GM19238 (cell line): ENCODE measurements around the gene ANKRD44.

Source experiments
- DNase-seq: peaks from one replicate; pipeline ENCODE4 v3.0.0; 2011; ENCODE audit warnings: low spot score; ENCODE audit not compliant: insufficient read length

The ANKRD44 gene

DNA sequence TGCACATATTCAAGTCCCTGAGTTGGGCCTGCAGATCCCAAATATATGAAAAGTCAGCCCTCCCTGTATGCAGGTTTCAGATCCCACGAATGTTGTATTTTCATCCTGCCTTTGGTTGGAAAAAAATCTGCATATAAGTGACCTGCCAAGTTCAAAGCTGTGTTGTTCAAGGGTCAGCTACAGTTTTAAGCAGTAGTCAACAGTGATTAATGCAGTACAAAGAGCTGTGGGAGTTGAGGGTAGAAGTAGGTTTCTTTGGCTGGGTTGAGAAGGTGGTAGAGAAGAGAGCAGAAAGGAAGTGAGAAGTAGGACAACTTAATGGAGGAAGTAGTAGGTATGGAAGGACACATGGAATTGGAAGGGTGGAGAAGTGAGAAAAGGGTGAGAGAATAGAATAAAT, 127.9 kb downstream of the ANKRD44 start:
- no peak for DNase-seq

GRCh38 chr2:197181491-197181890, 129.1 kb downstream of the ANKRD44 start:
- no peak for DNase-seq

DNA sequence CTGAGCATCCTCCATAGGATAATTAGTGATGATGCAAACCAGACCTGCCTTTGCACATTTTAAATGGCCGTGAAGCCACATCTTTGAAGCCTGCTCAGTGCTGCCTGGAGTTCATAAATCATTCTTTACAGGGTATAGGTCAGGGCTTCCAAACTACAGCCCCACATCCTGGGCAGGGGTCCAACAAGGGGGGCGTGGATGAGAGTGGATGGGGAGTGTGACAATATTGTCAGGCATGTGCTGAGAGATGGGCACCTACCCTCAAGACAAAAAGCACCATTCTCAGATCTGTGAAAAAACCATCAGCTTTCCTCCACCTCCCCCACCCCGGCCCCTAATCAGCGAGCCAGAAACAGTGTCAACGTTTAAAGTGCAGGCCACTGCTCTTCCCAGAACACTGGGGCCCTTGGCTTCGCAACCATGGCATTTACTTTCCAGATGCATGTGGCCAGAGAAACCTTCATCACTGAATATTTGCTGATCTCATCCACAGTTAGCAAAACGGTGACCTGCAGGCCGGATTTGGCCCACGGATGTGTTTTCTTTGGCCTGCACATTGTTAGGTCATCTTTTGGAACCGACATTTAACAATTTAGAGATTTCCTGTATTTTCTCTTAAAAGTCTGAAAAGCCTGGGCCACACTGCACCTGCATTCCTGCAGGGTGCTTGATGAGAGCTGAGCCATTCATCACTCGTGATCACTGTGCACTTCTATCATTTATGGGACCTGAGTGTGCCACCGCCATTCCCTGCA, 130.7 kb downstream of the ANKRD44 start:
- no peak for DNase-seq

DNA sequence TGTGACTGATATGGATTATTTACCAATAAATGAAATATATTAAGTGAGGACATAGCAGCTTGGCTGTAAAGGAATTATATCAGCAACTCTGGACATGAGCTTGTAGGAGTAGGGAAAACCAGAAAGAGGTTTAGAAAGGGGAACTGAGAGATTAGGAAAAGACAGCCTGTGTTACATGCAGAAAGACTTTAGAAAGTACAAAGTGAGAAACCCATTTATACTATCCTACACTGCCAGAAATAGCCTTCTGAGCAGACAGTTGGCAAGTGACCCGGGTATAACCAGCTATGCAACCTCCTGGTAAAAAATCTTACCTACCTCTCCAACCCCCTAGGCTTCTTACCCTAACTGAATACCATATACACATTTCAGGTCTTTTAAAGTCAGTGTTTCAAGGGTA, 134.1 kb downstream of the ANKRD44 start:
- no peak for DNase-seq

DNA sequence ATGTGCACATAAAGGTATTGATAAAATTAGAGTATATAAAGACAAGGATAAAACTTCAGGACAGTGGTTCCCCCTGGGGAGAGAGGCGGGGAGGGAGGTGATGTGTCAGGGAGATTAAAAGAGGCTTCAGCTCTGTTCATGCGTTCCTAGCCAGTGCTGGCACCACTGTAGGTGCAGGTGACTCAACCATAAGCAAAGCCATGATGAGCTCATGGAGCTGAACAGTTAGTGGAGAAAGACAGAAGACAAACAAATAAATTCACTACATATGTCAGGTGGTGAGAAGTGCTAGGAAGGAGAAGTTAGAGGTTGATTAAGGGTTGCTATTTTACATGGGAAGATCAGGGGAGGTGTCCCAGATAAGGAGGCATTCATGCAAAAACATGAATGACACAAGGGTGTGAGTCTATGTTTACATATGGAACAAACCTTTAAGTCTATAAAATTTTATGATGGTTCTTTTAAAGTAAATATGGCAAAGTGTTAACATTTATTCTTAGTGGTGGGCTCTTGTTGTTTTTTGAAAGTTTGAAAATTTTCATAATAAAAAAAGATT, 136.0 kb downstream of the ANKRD44 start:
- DNase-seq: no peak

DNA sequence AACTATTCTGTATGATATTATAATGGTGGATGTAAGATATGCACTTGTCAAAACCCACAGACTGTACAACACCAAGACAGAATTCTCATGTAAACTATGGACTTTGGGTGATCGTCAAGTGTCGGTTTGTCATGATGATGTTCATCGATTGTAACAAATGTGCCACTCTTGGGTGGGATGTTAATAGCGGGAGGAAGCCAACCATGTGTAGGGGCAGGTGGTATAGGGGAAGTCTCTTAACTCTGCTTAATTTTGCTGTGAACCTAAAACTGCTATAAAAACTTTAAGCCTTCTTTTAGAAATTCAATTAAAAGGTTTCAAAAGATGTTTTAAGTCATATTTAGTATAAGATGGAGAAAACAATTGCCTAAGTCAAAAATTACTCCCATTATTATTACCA, 139.0 kb downstream of the ANKRD44 start:
- DNase-seq: no peak

DNA sequence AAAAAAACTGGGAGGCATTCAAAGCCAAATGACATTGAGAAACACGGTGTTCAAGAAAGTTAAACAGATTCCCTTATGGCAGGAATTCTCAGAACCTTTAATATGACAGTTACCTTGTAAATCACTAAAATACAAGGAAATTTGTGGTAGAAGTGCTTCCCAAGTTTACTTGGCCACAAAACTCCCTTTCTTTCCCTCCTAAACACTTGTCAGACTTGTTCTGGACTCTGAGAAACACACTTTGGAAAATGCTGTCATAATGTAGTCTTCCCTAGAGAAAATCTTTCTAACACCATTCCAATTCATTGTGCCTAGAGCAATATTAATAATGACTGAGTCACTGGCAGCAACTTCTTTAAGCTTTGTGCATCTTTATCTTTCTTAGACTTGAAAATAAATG, 140.4 kb downstream of the ANKRD44 start:
- no peak for DNase-seq

DNA sequence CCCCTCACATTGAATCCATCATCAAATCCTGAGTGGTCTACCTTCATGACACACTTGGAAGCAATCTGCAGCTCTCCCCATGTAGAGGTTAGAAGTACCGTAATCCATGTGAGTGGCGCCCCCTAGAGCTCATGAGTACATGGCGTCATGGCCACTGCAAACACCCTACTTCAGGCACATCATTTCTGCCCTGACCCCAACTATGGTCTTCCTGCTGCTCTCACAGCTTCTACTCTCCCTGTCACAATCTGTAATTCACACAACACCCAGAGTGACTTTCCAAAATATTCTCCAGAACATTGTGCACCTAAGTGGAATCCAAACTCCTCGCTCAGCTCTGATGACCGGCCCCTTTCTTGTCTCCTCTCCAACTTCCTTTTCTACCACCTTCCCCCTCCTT, 141.9 kb downstream of the ANKRD44 start:
- DNase-seq: peak; percentile 32

DNA sequence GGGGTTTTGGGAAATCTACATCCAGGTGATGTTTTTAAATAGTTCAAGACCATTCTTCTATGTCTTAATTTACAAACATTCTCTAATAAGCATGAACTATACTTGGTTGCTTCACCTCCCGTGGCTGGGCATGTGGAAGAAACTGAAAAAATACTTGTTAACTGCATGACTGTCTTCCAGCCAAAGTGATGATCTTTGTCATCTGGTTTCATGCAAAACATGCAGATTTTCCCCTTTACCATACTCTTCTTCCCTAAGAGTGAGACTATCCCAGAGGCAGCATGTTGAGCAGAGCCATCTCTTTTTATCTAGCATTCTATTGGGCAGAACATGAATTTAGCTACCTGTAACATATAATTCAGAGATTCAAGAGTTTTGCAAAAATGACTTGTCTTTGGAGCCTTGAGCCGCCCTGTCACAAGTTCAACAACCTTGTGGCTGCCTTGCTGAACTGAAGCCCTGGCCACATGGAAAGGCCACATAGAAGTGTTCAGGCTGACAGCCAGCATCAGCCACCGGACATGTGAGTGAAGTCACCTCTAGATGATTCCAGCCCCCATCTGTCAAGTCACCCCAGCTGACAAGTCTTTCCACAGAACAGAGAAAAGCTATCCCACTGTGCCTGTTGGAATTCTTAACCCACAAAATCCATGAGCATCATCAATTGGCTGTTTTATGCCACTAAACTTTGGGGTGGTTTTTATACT, 142.8 kb downstream of the ANKRD44 start:
- DNase-seq: no peak

GRCh38 chr2:197165020-197165419, 145.6 kb downstream of the ANKRD44 start:
- DNase-seq: no peak

DNA sequence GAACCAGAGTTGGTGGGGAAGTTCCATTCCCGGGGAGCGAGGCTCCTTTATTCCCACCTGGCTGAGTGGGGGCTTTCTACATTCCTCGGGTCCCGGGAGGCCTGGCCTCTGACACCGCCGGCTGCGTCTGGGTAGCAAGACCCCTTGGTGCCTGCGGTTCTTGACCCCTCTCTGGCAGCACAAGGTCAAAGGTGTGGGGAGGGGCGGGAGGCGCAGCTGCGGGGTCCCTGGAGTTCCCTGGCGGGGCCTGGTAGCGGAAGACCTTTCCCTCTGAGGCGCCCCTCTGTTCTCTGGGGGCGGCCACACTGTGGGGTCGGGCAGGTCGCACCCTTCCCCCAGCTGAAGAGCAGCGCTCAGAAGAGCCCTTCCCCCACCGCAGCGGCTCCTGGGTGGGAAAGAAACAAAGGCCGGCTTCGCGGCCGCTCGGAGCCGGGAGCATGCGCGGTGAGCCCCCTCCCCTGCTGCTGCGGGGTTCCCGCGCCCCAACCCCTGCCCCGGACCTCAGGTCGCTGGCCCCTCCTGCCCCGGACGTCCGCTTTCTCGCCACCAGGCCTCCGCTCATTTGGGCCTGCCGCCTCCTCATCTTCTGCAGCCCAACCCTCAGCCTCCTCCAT, 146.3 kb downstream of the ANKRD44 start:
- no peak for DNase-seq

- DNase-seq: no peak
These were observed 146.9 kb downstream of the ANKRD44 start for GRCh38 chr2:197163712-197164140.

GRCh38 chr2:197161774-197162173, 148.8 kb downstream of the ANKRD44 start:
- no peak for DNase-seq

- DNase-seq: no peak
These were observed 150.8 kb downstream of the ANKRD44 start for GRCh38 chr2:197159661-197160211.

DNA sequence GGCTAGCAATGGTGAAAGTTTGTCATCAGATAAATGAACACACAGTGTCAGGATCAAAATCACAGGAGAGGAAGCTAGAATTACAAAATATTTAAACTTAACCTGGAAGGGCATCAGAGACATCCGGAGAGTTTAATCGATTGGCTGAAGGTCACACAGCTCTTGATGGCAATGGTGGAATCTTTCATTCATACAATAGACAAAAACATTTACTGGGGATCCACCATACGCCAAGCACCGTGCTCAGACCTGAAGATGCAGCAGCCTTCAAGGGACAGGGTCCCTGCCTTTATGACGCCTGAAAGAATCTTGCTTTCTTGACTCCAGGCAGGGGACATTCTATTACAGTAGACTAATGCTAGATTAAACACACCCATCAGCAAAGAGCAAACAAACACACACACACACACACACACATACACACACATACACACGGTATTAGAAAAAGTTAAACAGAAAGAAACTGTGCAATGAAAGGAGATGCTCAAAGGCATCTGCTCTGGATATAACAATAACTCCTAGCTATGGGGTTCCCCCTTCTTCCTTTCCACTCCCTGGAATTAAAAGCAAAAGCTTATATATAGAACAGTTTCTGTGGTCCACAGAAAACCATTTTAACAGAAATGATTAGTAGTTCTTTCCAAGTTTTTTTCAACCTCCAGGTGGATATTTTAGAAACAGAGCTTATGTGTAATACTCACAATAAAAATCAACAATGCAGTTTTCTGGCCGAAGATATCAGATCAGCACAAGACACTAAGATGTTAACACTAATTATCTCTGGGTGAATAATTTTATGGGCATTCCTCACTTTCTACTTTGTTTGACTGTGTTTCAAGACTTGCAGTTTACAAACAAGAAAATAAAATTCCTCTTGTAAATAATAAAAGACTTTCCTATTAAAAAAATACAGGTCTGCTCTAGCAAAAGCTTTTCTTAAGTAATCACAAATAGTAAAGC, 151.7 kb downstream of the ANKRD44 start:
- no peak for DNase-seq

DNA sequence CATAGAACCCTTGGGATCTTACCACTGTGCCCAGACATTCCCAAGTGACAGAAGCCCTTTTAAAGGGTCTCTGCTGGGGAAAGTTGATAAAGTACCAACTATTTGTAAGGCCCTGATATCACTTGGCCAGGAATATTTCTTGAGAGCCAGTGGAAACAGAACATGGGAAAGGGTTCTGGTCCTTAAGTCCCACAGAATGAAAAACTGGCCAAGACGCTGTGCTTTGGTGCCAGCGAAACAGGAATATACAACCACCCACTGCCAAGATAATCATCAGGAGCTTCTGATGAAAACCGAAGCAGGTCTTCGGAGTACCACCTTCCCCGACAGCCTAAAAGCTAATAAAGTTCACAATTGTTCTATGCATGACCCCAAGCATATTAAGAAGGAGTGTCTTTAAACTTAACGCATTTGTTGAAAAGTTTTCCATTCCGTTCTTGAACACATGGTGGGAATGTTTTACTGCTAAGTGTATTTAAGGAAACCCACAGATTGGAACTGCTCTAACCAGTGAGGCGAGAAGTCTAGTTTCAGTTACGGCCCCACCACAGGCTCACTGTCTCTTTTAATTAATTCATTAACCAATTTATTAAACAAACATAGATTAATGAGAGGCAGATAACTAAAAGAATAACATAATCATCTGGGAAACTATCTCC, 152.6 kb downstream of the ANKRD44 start:
- no peak for DNase-seq

DNA sequence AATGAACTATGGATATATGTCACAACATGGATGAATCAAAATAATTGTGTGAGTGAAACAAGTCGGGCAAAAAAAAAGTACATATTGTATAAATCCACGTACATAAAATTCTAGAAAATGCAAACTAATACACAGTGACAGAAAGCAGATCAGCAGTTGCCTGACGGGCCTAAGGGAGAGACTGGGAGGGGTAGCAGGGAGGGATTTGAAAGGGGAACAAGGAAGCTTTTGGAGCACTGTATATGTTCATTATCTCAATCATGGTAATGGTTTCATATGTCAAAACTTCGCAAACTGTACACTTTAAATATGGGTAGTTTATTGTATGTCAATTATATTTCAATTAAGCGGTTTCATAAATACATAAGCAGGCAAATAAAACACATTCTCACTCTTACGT, 153.8 kb downstream of the ANKRD44 start:
- DNase-seq: no peak

GRCh38 chr2:197152451-197153228, 157.9 kb downstream of the ANKRD44 start:
- DNase-seq: peak; percentile 8

DNA sequence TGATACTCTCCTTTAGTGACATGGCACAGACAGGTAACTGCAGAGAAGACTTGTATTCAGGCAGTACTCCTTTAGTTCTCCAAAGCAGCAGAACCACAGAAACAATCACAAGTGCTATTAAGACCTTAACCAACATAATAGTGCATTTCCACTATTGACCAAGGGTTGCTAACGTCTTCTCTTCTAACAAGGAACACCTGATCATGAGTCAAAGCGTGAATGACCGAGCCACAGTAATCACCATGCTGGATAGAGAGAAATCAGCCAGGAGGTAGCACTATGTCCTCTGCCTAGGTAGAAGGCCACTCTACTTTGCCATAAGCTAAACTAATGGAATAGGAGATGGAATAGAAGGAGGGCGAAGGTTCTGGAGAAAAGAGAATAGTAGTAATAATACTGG, 161.0 kb downstream of the ANKRD44 start:
- DNase-seq: no peak
